ENCODE data around the gene NCS1. TPM values are rescaled to one million over a fixed set of nuclear protein-coding genes. Genes with fewer than 3 reads are reported as not detected.

Gene NCS1
- total and polyA plus RNA-seq, 9 of the 15 experiments (the other 6 are each of a cell fraction or from before 2014, with no cell fraction given) = 0.28 to 27.0 (median 9.6) TPM

GRCh38 chr9:130150779-130151382 lies 21.3 kb upstream of the NCS1 start (continued):
- TF ChIP-seq RERE (CRISPR knock-in tag; IDR thresholded peaks at IDR 0.05; ENCODE audit: borderline replicate concordance) (no peak), ZNF79 (CRISPR knock-in tag; IDR thresholded peaks at IDR 0.05; ENCODE audit: low read depth) (peak; percentile 50; the same call in 1 of the 2 replicates), MCM2 (IDR thresholded peaks at IDR 0.05; ENCODE audit: low read depth) (no peak), SETDB1 (IDR thresholded peaks at IDR 0.05; ENCODE audit: low read length) (no peak), SIRT6 (IDR thresholded peaks at IDR 0.05; ENCODE audit: low read depth, low read length) (no peak), EP400 (IDR thresholded peaks at IDR 0.05) (no peak), SP2 (IDR thresholded peaks at IDR 0.05; ENCODE audit: extremely low read depth, low read depth, low read length, poor library complexity, severe bottlenecking) (no peak), FOXM1 (IDR thresholded peaks at IDR 0.05; ENCODE audit: low read depth) (no peak), FOXM1 (CRISPR knock-in tag; IDR thresholded peaks at IDR 0.05; ENCODE audit: low read depth) (no peak), BRD4 (IDR thresholded peaks at IDR 0.05) (no peak), PYGO2 (tag; IDR thresholded peaks at IDR 0.05) (peak; percentile 93), HCFC1 (IDR thresholded peaks at IDR 0.05; ENCODE audit: low read depth, low read length) (no peak), SRSF9 (IDR thresholded peaks at IDR 0.05; ENCODE audit: borderline replicate concordance, low read depth, low read length) (no peak), YBX1 (IDR thresholded peaks at IDR 0.05) (no peak), ATF1 (CRISPR knock-in tag; IDR thresholded peaks at IDR 0.05) (no peak), ATF1 (tag; IDR thresholded peaks at IDR 0.05) (peak; percentile 74), CHAMP1 (IDR thresholded peaks at IDR 0.05) (no peak), ZNF354B (CRISPR knock-in tag; IDR thresholded peaks at IDR 0.05) (peak; percentile 84), SNIP1 (IDR thresholded peaks at IDR 0.05; ENCODE audit: low read depth) (no peak), GABPA (tag; conservative IDR thresholded peaks at IDR 0.05; ENCODE audit: low read depth) (0 out of 2 replicates have a peak, but pooled peaks have one; percentile 31), LEF1 (IDR thresholded peaks at IDR 0.05) (peak; percentile 35; the same call in 1 of the 2 replicates), CREB3 (tag; conservative IDR thresholded peaks at IDR 0.05; ENCODE audit: low read depth) (peak; percentile 99)

Measured in K562 (cell line).